H1 (cell line): Measurements from ENCODE around the gene PPP1R9A. TPM values are rescaled to one million over a fixed set of nuclear protein-coding genes. Genes with fewer than 3 reads are reported as not detected.

Experiments used
- POLR2A ChIP-seq, 2 experiments: IDR thresholded peaks; 1 replicate in 1 of 2; 2 replicates in 1 of 2; pipeline ENCODE4 v1.6.1; 2011; ENCODE audit warnings: low read depth in 2 of 2, low read length in 2 of 2, mild to moderate bottlenecking in 2 of 2; ENCODE audit errors: control extremely low read depth in 1 of 2
- TAF7 ChIP-seq: optimal IDR thresholded peaks from 2 replicates; pipeline ENCODE3; 2011; ENCODE audit warnings: low read depth, mild to moderate bottlenecking, inconsistent platforms, low read length, moderate library complexity, borderline replicate concordance
- polyA plus RNA-seq, 7 experiments: library from polyadenylated mRNA; depleted of rRNA in 3 of 7; stranded (reverse) in 5 of 7; unstranded in 2 of 7; fragments of >200 nt in 5 of 7; fragments of 200-250 nt in 2 of 7; gene quantifications; 1 replicate in 5 of 7; 2 replicates in 1 of 7; 4 replicates in 1 of 7; pipeline versions ENCODE4 v1.2.1 to v1.2.3, GENCODE V29; 2011 to 2013; ENCODE audit warnings: missing spikeins in 2 of 7, mixed read lengths in 2 of 7
- total RNA-seq: library from RNA; stranded (reverse); fragmentation: NEBNext Ultra II Directional; extraction: Animal tissue kit (Norgen Biotek cat#: 25700); gene quantifications from 2 replicates; pipeline ENCODE4 v1.2.1, GENCODE V29; 2021

Gene PPP1R9A
- total and polyA plus RNA-seq, 2 of the 8 experiments (the other 6 are each of a cell fraction or from before 2014, with no cell fraction given) = 3.0 to 20.3 TPM

DNA sequence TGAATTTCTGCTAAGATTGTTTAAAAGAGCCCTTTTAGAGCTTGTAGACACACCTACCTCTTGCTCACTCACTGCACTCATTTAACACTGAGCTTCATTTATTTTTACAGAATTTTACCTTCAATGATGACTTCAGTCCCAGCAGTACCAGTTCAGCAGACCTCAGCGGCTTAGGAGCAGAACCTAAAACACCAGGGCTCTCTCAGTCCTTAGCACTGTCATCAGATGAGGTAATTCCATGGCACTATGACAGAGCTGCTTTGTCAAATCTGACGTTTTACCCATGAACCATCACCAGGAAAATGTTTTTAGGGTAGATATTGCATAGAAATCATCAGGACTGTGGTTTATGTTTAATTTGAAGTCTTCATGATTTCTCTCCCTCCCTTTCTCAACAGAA lies 378.7 kb downstream of the PPP1R9A start (continued):
- TF ChIP-seq TAF7 (no peak), POLR2A (IDR thresholded peaks at IDR 0.05; ENCODE audit: control extremely low read depth in 1 of 2, low read depth in 2 of 2, low read length in 2 of 2) (no peak)
